OCI-LY3 (cell line): ENCODE measurements around the gene ELAVL3.

Experiments used
- EZH2phosphoT487 ChIP-seq: fragments of 200-600 bp; shearing (Covaris generic); IDR thresholded peaks from 2 replicates; pipeline ENCODE4 v1.6.1; 2018; ENCODE audit warnings: antibody characterized with exemption, mixed run types, low read depth
- TF ChIP-seq, protein P1 (sequence below): fragments of 200-600, 300-600 bp; sonication (generic); IDR thresholded peaks from 2 replicates; pipeline ENCODE4 v1.5.1; 2014; ENCODE audit warnings: antibody characterized with exemption, low read length, low read depth

DNA sequence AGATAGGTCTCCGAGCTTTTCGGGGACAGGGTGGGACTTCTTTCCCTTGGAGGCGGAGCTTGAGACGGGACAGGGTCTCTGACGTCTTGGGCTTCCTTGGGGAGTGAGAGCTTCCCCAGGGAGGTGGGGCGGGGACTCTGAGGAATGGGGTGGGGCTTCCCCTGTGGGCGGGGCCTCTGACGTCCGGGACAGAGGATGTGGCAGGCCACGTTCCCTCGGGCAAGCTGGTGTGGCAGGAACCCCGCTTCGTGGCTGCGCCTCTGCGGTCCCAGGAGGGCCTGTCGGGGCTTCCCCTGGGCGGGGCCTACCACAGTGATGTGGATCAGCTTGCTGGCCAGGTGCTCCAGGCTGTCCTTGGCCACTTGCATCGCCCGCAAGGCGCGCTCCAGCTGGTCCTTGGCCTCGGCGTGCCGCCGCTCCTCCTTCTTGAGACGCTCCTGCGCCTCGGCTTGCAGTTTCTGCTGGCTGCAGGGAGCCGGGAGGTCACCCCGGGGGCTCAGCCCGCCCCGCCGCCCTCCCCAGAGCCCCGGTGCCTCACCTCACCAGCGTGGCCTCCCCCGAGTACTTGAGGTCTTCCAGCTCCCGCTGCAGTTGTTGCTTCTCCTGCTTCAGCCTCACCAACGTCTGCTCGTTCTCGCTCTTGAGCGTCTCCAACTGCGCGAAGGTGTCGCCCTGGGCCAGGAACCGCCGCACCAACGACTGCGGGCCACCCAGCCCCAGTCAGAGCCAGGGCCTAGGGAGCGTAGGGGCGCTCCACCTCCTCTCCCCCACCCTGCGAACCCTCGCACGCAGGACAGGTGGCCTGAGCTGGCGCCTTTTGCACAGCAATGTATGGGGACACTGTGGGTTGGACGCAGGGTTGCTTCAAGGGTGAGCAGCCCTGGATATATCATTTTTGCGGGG is 58.4 kb downstream of the ELAVL3 start:
- no peak for TF ChIP-seq EZH2phosphoT487
- TF ChIP-seq, protein P1, sequence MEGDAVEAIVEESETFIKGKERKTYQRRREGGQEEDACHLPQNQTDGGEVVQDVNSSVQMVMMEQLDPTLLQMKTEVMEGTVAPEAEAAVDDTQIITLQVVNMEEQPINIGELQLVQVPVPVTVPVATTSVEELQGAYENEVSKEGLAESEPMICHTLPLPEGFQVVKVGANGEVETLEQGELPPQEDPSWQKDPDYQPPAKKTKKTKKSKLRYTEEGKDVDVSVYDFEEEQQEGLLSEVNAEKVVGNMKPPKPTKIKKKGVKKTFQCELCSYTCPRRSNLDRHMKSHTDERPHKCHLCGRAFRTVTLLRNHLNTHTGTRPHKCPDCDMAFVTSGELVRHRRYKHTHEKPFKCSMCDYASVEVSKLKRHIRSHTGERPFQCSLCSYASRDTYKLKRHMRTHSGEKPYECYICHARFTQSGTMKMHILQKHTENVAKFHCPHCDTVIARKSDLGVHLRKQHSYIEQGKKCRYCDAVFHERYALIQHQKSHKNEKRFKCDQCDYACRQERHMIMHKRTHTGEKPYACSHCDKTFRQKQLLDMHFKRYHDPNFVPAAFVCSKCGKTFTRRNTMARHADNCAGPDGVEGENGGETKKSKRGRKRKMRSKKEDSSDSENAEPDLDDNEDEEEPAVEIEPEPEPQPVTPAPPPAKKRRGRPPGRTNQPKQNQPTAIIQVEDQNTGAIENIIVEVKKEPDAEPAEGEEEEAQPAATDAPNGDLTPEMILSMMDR: no peak
